GM19193 (cell line): ENCODE measurements around the gene ENOX1.

Experiments
- POLR2A ChIP-seq: IDR thresholded peaks from 4 replicates; pipeline ENCODE4 v1.6.1; 2011; ENCODE audit not compliant: insufficient read depth, insufficient read length; ENCODE audit errors: extremely low read depth

The ENOX1 gene

DNA sequence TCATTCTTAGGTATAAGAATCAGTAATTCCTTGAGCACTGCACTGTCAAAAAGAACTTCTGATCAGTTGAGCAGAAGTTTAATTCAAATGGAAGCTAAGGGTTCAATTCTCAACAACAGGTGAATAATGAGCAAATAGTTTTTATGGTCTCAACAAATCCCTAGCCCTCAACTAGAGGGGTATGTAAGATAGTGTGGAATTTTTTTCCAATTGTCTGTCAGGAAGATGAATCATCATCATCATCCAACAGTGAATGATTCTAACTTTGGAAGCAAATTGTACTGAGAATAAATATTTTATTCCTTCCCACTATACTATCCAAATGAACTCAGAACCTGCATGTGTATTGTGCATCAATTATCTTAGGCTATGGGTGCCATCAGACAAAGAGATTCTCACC lies 372.7 kb downstream of the ENOX1 start:
- TF ChIP-seq POLR2A, result no peak

DNA sequence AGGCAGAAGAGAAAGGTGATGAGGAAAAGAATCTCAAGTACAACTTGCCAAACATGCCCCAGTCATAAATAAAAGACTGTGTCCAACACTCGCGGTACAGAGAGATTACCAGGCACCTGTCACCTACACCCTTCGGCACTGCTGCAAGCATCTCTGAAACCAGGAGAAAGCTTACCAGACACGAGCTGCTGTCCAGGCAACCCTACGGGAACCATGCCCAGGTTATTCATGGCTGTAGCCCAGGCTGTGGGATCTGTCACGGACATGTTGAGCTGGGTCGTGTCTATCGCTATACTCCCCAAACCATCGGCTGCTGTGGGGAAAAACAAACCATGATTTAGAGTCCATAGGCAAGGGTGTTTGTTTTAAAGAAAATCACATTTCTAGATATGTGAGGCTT lies 375.0 kb downstream of the ENOX1 start:
- no peak for TF ChIP-seq POLR2A

DNA sequence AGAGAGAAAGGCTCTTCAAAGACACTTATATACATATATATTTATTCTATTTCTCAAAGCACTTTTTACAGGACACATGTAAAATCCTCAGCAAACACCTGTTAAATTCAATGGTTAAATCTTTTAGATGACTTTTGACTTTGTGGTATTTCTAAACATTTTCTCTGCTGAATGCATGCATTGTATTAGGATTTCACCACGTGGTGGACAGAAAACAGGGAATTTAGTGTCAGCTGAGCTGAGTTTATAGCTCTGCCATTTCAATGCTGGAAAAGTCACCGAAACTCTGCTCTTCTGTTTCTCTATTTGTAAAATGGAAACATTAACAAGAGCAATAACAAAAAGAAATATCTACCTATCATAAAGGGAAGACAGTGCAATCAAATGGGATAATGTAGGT lies 375.6 kb downstream of the ENOX1 start:
- TF ChIP-seq POLR2A, result no peak

DNA sequence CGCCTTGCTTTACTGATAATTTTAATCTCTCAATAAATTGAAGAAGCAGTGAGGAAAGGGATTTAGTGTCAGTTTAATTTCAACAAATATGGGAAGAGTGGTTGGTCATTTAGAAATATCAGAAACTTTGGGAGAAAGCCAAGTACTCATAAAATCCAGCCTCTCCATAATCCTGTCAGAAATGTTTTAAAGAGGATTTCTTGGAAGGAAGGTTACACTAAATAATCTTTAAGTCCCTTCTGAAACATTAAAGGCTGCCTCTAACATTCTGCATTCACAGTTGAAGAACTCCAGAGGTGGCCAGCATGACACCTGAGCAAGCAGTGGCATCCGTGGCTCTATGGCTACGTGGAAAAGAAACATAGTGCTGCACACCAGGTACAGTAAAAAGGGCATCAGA lies 378.5 kb downstream of the ENOX1 start:
- no peak for TF ChIP-seq POLR2A

DNA sequence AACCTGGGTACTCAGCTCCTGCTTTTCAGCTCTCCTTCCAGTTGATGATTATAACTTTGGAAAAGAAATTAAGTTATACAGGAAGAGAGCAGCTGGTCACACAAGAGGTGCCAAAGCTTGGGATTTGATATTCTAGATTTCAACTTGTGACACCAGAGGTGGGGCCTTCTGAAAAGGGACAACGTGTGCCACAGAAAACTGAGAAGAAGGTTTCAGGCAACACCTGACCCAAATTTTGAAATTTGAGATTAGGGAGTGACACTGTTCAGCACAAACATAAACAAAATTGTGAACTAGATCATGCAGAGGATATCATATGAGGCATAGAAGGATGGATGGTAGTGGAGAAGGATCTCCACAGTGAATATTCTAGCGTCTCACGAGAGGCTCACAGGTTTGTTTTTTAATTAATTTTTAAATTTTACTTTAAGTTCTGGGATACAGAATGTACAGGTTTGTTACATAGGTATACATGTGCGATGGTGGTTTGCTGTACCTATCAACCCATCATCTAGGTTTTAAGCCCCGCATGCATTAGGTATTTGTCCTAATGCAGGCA lies 379.7 kb downstream of the ENOX1 start:
- no peak for TF ChIP-seq POLR2A

DNA sequence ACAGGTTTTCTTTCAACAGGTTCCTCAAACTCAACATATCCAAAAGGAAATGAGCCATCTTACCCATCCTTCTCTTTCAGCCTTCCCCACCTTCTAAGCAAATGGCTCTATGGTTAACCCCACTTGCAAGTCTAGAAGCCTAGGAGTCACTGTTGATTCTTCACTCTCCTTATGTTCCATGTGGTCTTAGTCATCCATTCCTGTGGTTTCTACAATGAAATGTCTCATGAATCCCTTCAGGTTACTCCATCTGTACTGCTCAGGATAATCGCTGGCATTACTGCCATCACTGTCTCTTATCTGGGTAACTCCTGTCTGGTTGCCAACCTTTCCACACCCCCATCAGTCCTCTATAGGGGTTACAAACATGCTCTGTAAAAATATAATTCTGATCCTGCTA lies 381.3 kb downstream of the ENOX1 start:
- TF ChIP-seq POLR2A, result no peak

DNA sequence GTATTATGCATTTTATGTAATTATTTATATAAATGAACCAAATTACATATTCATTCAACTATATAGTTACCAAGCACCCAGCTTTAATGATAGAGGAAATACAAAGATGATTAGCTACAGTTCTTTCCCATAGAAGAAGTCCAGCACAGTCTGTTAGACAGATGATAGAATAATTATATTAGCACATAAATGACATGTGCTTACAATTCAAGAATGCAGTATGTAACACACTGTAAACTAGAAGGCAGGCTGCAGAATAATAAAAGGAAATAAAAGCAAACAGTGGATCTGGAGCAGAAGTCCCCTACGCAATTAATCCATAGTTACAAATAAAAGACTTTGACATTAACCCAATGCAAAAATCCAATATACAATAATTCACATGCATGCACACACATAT lies 384.4 kb downstream of the ENOX1 start:
- no peak for TF ChIP-seq POLR2A

DNA sequence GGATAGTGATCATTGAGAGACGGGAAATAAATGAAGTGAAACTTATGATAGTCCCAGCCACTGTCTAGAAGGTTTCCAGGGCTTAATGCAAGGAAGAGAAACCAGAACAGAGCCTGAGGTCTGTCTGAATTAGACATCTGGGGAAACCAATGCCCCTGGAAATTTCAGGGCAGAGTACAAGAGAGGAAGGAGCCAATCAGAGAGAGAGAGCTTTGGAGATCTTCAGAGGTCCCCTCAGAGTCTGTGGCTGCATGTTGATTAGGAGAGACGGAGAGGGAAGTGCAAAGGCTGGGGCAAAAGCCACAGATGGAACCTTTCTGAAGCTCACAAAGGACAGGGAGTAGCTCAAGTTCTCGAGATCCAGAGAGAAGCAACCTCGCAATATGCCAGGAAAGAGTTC lies 385.4 kb downstream of the ENOX1 start:
- no peak for TF ChIP-seq POLR2A

DNA sequence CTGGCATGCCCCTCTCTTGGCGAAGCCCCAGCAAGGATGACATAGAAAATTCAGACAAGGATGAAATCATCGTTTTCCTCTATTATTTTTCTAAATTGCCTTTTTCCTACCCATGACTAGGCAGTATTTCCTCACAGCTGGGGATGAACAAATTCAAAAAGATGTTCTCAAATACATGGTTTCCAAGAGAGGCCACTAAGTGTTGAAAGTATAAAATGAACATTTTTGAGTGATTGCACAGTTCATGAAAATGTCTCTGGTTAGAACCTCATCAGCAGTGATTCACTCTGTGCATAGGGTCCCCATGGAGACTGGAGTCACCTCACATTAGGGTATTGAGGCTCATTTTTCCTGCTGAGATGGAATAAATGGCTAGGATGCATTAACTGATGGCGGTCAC lies 389.7 kb downstream of the ENOX1 start:
- TF ChIP-seq POLR2A, result no peak

DNA sequence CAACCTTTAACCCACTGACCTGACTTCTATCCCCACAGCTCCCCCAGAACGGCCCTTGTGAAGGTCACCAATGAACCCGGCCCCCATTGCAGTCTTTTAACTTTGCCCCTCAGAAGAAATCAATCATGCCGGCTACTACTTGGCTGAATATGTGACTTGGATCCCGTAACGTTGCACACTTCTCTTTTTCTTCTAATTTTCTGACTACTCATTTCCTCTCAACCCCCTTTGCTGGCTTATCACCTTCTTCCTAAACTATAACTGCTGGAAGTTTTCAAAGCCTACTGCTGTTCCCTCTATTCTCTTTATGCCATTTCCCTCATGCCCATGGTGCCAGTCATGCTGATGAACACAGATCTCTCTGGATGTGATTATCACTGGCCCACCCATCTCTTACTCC lies 395.7 kb downstream of the ENOX1 start:
- TF ChIP-seq POLR2A, result peak; percentile 17

DNA sequence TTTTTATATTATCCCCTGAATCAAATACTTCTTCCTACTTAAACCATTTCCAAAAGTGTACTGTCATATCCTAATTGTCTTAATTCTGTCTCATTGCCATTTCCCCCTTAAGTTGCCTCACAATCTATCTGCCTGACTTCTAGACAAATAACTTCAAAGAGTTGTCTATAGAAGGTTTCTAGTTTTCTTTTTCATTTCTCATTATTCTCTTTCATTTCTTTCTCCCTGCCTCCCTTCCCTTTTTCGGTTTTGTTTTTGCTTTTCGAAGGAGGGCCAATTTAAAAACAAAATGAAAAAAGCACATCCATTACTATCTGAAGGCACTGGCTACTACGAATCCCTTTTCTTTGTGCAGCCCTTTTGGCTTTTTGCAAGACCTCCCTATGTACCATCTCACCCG lies 396.2 kb downstream of the ENOX1 start:
- TF ChIP-seq POLR2A, result no peak

DNA sequence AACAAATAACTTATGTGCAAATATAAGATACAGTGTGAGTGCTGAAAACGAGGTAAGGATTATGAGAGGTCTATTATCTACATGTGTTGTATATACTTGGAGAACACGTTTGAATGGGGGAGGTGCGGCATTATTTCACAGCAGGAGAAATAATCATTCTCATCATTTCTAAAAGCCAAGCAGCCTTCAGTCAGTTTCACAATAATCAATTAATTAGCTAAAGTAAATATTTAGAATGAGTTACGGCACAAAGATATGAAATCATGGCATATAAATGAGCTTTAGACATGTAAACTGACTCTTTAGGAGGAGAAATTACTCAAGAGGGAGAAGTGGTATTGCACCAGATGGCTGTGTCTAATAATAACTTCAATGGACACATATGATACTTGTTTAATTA lies 396.8 kb downstream of the ENOX1 start:
- no peak for TF ChIP-seq POLR2A

DNA sequence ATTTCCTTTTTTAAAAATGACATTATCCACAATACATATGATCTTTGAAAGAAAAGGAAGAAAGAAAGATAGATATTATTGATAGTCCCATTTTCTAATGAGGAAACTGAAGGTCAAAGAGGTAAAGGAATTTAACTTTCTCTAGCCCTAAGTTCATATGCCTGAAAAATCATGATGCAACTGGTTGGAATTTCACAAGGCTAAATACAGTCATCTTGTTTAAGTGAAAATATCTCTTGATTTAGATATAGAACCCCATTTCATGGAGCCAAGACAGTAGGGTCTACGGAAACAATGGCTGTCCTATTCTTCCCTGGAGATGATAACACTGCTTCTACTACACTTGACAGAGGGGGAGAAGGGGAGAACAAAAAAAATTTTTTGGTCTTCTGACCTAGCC lies 397.2 kb downstream of the ENOX1 start:
- no peak for TF ChIP-seq POLR2A

DNA sequence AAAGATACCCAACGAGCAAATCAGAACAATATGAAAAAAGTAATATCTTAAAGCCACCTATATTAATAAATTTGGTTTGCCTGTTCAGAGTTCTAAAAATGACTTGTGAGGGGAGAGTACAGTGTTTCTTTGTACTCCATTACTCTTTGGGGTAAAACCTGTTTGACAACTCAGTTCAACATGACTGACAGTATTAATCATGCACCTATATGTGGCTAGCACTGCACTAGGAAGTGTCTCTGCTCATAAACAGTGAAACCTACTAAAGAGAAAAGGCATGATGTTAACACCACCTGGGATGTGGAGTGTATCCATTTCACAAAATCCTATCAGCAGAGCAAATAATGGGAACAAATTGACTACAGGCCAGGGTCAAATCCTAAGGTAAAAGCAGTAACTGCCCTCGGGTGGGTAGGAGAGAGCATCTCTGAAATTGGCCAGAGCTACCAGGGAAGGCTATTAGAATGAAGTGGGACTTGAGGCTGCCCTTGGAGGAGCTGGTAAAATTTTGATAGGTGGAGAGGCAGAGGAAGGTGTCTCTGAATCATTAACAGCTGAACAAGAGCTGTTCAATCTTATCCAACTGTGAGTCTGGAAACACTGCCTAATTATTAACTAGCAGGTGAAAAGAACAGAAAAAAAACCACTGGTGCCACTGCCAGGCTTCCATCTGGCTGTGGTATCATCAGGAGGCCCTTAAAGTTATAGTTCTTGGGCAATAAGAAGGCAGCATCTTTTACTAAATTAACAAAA lies 398.3 kb downstream of the ENOX1 start:
- TF ChIP-seq POLR2A, result no peak

DNA sequence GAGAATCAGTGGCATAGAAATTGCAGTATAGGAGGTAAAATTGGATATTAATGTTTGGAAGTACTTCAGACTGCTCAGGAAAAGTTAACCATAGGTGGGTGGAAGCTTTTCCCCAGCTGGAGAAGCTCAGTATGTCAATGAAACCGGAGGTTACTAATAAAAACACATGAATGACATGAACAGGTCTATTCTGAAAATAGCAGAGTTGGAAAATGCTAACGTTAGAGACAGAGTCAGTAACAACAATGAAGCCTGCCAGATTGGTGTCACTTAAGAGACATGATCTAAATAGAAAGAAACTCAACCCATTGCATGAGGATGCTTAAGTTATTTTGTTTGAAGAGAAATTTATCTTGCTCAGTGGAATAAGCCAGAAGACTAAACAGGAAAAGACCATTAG lies 398.9 kb downstream of the ENOX1 start:
- no peak for TF ChIP-seq POLR2A

DNA sequence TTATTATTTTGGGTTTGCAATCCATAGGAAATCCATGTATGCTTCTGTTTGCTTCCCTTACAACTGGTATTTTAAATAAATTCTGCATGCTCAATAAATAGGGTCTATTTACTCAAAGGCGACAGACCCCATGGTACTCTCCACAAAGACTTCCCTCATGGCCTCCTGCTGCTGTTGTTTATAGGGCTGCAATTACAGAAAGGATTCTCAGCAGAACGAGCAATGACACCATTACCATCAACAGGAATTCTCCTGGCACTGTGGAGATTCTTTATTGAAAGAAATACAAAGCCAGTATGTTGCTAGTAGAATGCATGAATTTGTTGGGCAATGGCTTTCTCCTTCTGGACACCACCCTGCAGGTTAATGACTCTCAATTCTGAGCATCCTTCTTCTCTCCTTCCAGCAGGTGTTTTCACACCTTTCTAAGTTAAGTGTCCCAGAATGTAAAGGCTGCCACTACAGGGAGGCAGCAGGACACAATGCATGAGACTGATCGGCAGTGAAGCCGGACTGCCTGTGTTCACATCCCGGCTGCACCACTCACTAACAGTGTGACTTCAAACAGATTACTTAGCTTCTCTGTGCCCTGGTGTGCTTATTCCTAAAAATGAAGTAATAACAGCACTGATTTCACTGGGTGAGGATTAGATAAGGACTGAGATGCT lies 403.1 kb downstream of the ENOX1 start:
- no peak for TF ChIP-seq POLR2A
